Right forelimb (tissue), 1 donor: ENCODE data around the gene RPL36.
"Not testable (repeated sequence)": the region's sequence is repeated elsewhere in the genome, so short reads cannot be mapped to it uniquely, and the experiment has no call there.

Source experiments
- DNase-seq: peaks from one replicate; pipeline ENCODE4 v3.0.0-alpha.2; 2018

Gene RPL36

GRCh38 chr19:5707576-5708575 is 17.8 kb downstream of the RPL36 start:
- DNase-seq: no peak

- no peak for DNase-seq
Measured at GRCh38 chr19:5711025-5711424, 20.9 kb downstream of the RPL36 start.

GRCh38 chr19:5711713-5712161 is 21.6 kb downstream of the RPL36 start:
- no peak for DNase-seq

- no peak for DNase-seq
Measured at GRCh38 chr19:5713228-5713627, 23.1 kb downstream of the RPL36 start.

GRCh38 chr19:5714816-5715215 is 24.7 kb downstream of the RPL36 start:
- DNase-seq: no peak

- no peak for DNase-seq
Measured at GRCh38 chr19:5717215-5717935, 27.3 kb downstream of the RPL36 start.

GRCh38 chr19:5718037-5718578 is 28.0 kb downstream of the RPL36 start:
- DNase-seq: no peak

- no peak for DNase-seq
Measured at GRCh38 chr19:5718579-5719273, 28.6 kb downstream of the RPL36 start.

GRCh38 chr19:5719274-5719960 is 29.3 kb downstream of the RPL36 start:
- no peak for DNase-seq

GRCh38 chr19:5719961-5720790 is 30.1 kb downstream of the RPL36 start, which contains the start of the genes CATSPERD and LONP1:
Gene CATSPERD, plus strand, starts transcription at chr19:5720637. Its CDS starts 101 bp downstream, at chr19:5720738.
Gene LONP1, minus strand, starts transcription at chr19:5720146. Its CDS starts 14 bp downstream, at chr19:5720132.
- peak; percentile 98 for DNase-seq

- no peak for DNase-seq
Measured at GRCh38 chr19:5727453-5728050, 37.5 kb downstream of the RPL36 start.

- not testable (repeated sequence) for DNase-seq
Measured at GRCh38 chr19:5733172-5733571, 43.1 kb downstream of the RPL36 start.

GRCh38 chr19:5738423-5738822 is 48.3 kb downstream of the RPL36 start:
- DNase-seq: no peak
